ENCODE data around the gene ADK. TPM values are rescaled to one million over a fixed set of nuclear protein-coding genes. Genes with fewer than 3 reads are reported as not detected.

The ADK gene
- total and polyA plus RNA-seq, 2 of the 4 experiments (the other 2 are of a cell fraction), result 30.6 to 40.9 TPM

GRCh38 chr10:74624501-74624900, 473.5 kb downstream of the ADK start:
- no peak overlapping the region for H4K8ac ChIP-seq (ENCODE audit: low read depth in 2 of 2, low read length in 2 of 2)
- no peak overlapping the region for H4K91ac ChIP-seq (ENCODE audit: insufficient read depth, low read depth, low read length)
- H2BK5ac ChIP-seq (ENCODE audit: low read depth, low read length, poor library complexity, severe bottlenecking), result no peak overlapping the region
- in situ Hi-C loops (cut with MboI; ENCODE audit: low sequenced_read_pairs), result no loop called here
- no peak for DNase-seq
- H3K79me1 ChIP-seq (ENCODE audit: low read depth in 1 of 2, low read length in 2 of 2), result no peaks in the 10 kb centered on the region
- WGBS, 2 experiments (ENCODE audit: extremely low coverage in 2 of 2, insufficient read length in 1 of 2), result no CpG with 5 or more reads among the region's 1 CpG
- no peaks in the 10 kb centered on the region for H3K4me1 ChIP-seq (ENCODE audit: control insufficient read depth, insufficient read depth, low read length)
- no peak overlapping the region for H3K14ac ChIP-seq (replicated peaks; ENCODE audit: low read depth, low read length)
- no peak overlapping the region for H4K5ac ChIP-seq (ENCODE audit: low read depth, low read length)
- H3K18ac ChIP-seq (ENCODE audit: low read depth, low read length), result no peak overlapping the region
- no peak overlapping the region for H2AFZ ChIP-seq (replicated peaks; ENCODE audit: low read length, poor library complexity)
- no peak overlapping the region for H3K4ac ChIP-seq (ENCODE audit: low read depth, low read length)
- H2AK5ac ChIP-seq (ENCODE audit: low read depth, low read length), result no peak overlapping the region
- no peak overlapping the region for H2BK120ac ChIP-seq (ENCODE audit: low read depth, low read length)
- no peak for ATAC-seq (ENCODE audit: low read depth)
- dilution Hi-C loops (cut with HindIII; ENCODE audit: low sequenced_read_pairs, unreplicated experiment), result no loop called here
- H3K4me3 ChIP-seq (ENCODE audit: insufficient read depth, low read depth, low read length), result no peak overlapping the region
- intact Hi-C loops (cut with micrococcal nuclease), result no loop called here
- H2AK9ac ChIP-seq (replicated peaks; ENCODE audit: low read depth, low read length, poor library complexity), result no peak overlapping the region
- no peaks in the 10 kb centered on the region for H3K9me3 ChIP-seq (ENCODE audit: control insufficient read depth, insufficient read depth, low read length)
- H3K56ac ChIP-seq (ENCODE audit: extremely low read depth, insufficient read depth, low read length), result no peak overlapping the region
- H3K27me3 ChIP-seq (ENCODE audit: control insufficient read depth, insufficient read depth, low read length), result no peaks in the 10 kb centered on the region
- BruUV-seq (replicated peaks), result no TSS peak
- no peaks in the 10 kb centered on the region for H3K36me3 ChIP-seq (ENCODE audit: control insufficient read depth, insufficient read depth, low read length)
- no peak overlapping the region for H3K27ac ChIP-seq (ENCODE audit: insufficient read depth, low read length)
- TF ChIP-seq USF2 (IDR thresholded peaks at IDR 0.05; ENCODE audit: low read depth, low read length), result no peak
- TF ChIP-seq RFX5 (IDR thresholded peaks at IDR 0.05; ENCODE audit: low read depth, low read length), result no peak
- no peak for TF ChIP-seq RCOR1 (IDR thresholded peaks at IDR 0.05; ENCODE audit: insufficient replicate concordance, low read length)
- no peak for TF ChIP-seq MXI1 (IDR thresholded peaks at IDR 0.05; ENCODE audit: borderline replicate concordance, low read depth, low read length)
- no peak for TF ChIP-seq SMC3 (IDR thresholded peaks at IDR 0.05; ENCODE audit: low read depth, low read length)
- TF ChIP-seq MAZ (IDR thresholded peaks at IDR 0.05; ENCODE audit: borderline replicate concordance, low read depth, low read length), result no peak
- no peak for TF ChIP-seq FOS (IDR thresholded peaks at IDR 0.05; ENCODE audit: low read depth, low read length)
- TF ChIP-seq BHLHE40 (IDR thresholded peaks at IDR 0.05; ENCODE audit: low read depth, low read length), result no peak
- no peak for TF ChIP-seq CTCF (conservative IDR thresholded peaks at IDR 0.05; ENCODE audit: low read depth, low read length)
- no peak overlapping the region for H3K23ac ChIP-seq (ENCODE audit: low read depth, low read length)
- H2BK20ac ChIP-seq (ENCODE audit: low read depth, low read length), result no peak overlapping the region
- no peak overlapping the region for H2BK15ac ChIP-seq (ENCODE audit: low read depth, low read length)
- ChIA-PET CTCF (interaction anchor here (0.6 kb wide), 1 partner anchor 395 kb away, joined by 3 read pairs; no protein-coding TSS in a partner anchor), POLR2A (ENCODE audit: unreplicated experiment) (interaction anchor here (0.6 kb wide), 2 partner anchors 25 to 414 kb away, joined by 3 read pairs; no protein-coding TSS in a partner anchor)
- H3K9me1 ChIP-seq (ENCODE audit: insufficient read depth, low read length), result no peaks in the 10 kb centered on the region
- H3K9ac ChIP-seq (ENCODE audit: low read depth, low read length), result no peak overlapping the region
- H3K4me2 ChIP-seq (ENCODE audit: low read depth, low read length), result no peak overlapping the region
- no peaks in the 10 kb centered on the region for H4K20me1 ChIP-seq (ENCODE audit: insufficient read depth, low read length)

All from IMR-90 (cell line).